LNCAP (cell line): ENCODE data around the gene KRT82.
A peak's percentile ranks its signal among the peaks of the same experiment; 100 is the strongest.

Experiments used
- TF ChIP-seq, protein P1 (sequence below): fragments of 450-650 bp; IDR thresholded peaks from 2 replicates; pipeline ENCODE4 v1.5.1; 2017; ENCODE audit warnings: mild to moderate bottlenecking

The KRT82 gene

DNA sequence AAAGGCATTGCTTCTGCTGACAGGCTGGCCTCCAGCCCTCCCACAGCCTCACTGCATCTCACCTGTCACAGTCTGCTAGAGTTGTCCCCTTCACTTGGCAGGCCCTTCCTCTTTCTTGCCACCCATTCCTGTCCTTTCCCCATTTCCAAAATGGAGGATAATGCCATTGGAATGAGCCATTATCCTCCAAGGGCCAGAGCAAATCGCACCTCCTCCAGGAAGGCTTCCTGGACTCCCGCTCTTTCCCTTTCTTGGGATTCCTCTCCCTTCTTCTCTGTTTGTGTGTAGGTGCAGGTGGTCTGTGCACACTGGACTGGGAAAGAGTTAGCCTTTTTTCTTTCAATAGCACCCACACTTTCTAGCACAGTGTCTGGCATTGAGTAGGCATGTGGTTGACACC, 3.8 kb downstream of the KRT82 start:
- TF ChIP-seq, protein P1, sequence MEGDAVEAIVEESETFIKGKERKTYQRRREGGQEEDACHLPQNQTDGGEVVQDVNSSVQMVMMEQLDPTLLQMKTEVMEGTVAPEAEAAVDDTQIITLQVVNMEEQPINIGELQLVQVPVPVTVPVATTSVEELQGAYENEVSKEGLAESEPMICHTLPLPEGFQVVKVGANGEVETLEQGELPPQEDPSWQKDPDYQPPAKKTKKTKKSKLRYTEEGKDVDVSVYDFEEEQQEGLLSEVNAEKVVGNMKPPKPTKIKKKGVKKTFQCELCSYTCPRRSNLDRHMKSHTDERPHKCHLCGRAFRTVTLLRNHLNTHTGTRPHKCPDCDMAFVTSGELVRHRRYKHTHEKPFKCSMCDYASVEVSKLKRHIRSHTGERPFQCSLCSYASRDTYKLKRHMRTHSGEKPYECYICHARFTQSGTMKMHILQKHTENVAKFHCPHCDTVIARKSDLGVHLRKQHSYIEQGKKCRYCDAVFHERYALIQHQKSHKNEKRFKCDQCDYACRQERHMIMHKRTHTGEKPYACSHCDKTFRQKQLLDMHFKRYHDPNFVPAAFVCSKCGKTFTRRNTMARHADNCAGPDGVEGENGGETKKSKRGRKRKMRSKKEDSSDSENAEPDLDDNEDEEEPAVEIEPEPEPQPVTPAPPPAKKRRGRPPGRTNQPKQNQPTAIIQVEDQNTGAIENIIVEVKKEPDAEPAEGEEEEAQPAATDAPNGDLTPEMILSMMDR: no peak

DNA sequence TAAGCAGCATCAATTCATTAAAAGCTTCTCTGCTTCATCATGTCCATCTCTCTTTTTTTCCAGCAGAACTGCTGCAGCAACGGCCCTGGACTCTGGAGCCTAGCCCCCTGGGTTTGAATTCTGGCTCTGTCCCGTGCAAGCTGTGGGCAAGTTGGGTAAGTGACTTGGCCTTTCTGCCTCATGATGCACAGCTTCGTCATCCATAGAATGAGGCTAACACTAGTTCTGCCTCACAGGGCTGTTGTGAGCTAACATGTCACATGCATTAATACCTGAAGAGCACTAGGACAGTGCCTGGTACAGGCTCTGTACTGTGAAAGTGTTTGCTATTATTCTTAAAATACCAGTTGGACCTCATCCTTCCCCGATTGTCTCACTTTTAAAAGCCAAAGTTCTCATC, 4.2 kb downstream of the KRT82 start:
- TF ChIP-seq, protein P1: no peak

DNA sequence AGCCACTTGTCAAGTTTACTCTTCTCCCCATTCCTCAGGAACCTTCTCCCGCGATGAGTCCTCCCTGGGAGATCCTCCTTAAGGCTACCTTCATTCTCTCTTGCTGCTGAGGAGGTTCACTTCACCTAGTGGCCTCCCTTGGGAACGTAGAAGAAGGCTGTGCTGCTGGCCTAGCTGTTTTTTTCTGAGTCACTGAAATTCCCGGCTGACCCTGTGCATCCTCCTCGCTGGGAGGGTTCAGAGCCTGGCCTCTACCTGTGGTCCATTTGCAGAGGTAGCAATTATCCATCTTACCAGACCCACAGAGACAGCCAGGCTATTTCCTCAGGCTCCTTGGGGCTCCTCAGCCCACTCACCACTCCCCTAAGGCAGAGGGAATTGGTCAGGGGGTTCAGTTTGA, 4.6 kb downstream of the KRT82 start:
- TF ChIP-seq, protein P1: no peak

DNA sequence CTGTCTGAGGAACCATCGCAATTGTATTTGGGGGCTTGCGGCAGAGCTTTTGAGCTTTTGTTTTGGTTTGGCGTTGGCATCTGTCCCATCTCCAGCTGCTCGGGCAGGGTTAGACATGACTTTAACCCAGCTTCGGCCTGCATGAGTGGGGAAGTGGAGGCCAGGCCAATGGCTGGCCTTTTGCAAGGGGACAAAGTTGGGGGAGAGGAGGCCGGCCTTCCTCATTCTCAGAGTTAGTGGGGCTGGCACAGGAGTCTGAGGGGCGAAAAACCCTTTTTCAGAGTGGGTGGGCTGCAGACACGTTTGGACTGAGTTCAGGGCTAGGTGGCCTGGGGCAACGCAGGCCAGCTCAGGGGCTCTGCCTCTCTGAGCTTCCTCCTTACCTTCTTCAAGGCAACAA, 5.2 kb downstream of the KRT82 start:
- TF ChIP-seq, protein P1: no peak

DNA sequence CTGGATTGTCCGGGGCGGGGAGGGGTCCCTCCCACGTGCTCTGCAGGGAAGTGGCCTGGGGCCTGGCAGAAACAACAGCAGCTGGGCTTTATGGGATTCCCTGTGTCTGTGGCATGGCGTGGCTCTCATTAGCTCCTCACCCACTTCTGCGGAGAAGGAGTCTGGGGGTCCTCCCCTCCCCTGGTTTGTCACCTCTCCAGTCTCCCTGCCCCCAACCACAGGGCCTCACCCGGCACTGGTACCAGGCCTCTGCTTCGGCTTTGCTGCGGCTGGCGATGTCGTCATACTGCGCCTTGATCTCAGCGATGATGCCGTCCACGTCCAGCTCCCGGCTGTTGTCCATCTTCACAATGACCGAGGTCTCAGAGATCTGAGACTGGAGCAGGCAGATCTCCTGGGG, 6.4 kb downstream of the KRT82 start:
- TF ChIP-seq, protein P1: no peak

DNA sequence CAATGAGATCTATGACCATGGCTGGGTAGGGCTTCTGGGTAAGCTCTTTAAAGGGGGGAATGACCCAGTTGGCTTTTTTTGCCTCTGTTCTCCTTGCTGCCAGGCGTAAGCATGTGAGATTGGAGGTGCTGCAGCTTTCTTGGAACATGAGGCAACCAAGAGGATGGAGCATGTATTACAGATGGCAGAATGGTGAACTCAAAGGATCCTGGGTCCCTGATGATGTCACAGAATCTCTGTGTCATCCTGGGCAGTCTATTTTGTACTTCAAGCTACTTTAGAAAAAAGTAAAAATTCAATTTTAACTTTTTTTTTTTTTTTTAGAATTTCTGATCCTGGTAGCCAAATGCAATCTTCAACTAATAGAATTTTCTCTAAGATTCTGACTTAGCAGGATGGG, 8.0 kb downstream of the KRT82 start:
- TF ChIP-seq, protein P1: no peak

DNA sequence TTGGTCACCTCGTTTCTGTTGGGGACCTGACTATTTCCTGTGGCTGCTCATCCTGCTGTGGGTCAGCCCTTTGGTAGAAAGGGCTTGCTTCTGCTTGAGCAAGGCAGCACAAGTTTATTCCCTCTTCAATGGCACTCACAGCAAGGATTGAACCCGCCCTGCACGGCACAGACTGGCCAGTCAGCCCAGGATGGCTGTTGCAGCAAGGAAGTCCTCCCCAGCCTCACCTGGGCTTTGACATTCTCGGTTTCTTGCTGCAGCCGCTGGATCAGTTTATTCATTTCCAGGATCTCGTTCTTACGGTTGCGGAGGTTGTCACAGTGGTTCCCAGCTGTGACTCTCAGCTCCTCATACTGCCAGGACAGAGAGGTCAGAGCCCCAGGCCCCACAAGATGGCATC, 9.5 kb downstream of the KRT82 start:
- TF ChIP-seq, protein P1: no peak

DNA sequence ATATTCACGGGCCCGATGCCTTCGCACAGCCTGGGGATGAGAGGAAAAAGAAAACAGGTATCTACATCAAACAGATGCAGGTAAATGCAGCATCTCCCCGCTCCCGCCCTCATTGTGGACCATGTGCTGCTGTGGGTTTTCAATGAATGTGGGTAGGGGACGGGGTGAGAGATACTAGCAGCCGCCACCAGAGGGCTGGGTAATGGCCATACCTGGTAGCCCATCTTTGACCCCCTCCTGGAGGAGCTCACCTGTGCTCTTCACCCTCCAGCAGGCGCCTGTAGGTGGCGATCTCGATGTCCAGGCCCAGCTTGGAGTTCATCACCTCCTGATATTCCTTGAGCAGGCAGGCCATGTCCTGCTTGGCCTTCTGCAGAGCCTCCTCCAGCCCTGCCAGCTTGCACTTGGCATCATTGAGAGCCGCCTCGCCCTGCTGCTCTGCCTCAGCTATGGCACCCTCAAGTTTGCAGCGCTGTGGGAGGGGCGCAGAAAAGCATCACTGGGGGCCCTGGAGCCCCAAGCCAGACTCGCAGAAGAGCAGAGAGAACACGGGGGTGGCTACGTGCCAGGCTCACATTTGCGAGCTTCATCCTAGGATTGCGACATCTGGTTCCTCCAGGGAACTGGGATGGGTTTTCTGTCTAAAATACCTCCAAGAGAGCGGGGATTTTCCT, 10.2 kb downstream of the KRT82 start:
- TF ChIP-seq, protein P1: peak; percentile 73
